HG03025 (cell line): ENCODE measurements around the gene ZBTB37.
A peak's percentile ranks its signal among the peaks of the same experiment; 100 is the strongest.
"Not testable (repeated sequence)": the region's sequence is repeated elsewhere in the genome, so short reads cannot be mapped to it uniquely, and the experiment has no call there.

Source experiments
- ATAC-seq: cut with Tn5 transposase; IDR thresholded peaks from one replicate; pipeline ENCODE4 v1.9.1; 2021; ENCODE audit warnings: mild to moderate bottlenecking, moderate library complexity; ENCODE audit not compliant: unreplicated experiment, low FRiP score

The ZBTB37 gene, protein sequence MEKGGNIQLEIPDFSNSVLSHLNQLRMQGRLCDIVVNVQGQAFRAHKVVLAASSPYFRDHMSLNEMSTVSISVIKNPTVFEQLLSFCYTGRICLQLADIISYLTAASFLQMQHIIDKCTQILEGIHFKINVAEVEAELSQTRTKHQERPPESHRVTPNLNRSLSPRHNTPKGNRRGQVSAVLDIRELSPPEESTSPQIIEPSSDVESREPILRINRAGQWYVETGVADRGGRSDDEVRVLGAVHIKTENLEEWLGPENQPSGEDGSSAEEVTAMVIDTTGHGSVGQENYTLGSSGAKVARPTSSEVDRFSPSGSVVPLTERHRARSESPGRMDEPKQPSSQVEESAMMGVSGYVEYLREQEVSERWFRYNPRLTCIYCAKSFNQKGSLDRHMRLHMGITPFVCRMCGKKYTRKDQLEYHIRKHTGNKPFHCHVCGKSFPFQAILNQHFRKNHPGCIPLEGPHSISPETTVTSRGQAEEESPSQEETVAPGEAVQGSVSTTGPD

DNA sequence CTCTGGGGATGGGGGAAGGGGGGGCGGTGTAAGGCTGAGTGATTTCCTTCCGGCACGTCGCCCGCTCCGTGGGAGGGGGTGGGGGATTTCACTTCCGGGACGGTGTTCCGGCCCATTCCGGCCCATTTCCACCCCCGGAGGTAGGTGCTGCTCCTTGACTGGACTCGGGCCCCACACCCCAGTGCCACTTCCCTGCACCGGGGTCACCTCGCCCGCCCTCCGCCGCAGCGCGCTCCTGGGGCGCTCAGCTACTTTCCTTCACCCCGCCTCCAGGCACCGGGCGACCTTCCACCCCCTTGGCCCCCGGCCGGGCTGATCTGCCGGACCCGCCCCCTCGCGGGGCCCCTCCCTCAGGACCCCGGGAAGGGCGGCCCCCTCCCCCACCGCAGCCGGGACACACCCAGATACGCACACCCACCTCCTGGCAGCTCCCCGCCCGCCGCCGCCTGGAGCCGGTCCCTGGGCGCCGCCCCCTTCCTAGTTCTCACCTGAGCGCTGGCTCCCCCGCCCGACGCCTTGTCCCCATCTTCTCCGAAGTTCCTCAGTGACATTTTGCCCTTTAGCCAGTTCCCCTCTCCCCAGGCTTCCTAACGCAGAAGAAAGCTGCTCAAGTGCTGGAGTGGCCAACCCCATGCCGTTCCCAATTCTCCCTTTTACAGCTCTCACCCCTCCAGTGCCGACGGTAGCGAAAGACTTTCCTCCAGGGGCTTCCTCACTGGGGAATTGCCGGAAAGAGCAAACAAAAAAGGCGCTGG lies at the start of gene ZBTB37:
TSS of gene ZBTB37 (plus strand) at position 115 of the 755 bp plus-strand sequence. CDS start 1,846 bp downstream, outside the sequence.
- peak; percentile 50 for ATAC-seq

DNA sequence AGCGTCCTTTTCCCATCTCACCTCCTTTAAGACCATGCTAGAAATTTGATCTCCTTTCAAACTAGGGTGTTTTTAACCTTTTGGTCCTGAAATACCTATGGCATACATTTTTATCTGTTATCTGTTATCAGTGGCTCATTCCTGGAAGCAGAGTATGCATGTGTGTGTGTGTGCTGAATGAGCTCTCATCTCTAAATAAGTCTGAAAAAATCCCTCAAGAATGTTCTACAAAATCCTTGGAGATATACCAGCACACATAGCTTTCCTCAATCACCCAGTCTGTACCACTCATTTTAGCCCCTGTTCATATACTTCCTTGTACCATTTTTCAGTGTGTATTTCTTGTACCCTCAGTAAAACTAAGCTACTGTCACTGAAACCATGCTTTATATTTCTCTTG lies 49.7 kb upstream of the ZBTB37 start:
- no peak for ATAC-seq

DNA sequence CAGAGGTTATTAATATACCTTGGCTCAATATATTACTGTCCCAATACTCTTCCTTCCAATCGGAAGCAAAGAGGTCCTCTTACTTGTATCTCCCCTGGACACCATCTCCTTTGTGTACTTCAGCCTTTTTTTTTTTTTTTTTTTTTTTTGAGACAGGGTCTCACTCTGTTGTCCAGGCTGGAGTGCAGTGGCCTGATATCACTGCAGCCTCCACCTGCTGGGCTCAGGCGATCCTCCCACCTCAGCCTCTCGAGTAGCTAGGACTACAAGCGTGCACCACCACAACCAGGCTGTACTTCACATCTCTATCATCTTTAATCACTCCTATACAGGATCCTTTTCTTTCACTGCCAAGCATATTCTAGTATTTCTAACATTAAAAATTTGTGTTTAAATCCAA lies 46.5 kb upstream of the ZBTB37 start:
- ATAC-seq: no peak

DNA sequence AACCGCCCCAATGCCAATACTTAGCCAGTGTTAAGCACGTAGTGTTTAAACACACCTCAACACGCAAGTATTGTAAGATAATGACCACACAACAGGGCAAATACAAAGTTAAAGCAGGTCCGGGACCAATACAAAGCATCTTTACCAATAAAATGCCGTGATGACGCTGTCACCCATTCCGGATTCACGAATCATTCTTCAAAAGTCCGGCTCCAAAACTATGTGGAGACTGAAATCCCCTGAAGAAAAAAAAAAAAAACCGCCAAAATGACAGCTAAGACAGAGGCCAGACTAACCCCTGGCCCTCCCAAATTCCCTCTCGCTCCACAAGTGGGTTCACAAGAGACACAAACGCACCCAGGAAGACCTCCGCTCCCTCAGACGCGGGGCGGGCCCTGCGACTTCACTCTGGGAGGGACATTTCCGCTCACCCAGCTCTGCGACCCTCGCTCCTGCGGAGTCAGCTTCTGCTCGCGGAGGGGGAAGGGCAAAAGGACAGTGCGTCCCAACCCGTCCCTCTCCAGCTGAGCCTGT lies 44.3 kb upstream of the ZBTB37 start:
- ATAC-seq: peak; percentile 35

DNA sequence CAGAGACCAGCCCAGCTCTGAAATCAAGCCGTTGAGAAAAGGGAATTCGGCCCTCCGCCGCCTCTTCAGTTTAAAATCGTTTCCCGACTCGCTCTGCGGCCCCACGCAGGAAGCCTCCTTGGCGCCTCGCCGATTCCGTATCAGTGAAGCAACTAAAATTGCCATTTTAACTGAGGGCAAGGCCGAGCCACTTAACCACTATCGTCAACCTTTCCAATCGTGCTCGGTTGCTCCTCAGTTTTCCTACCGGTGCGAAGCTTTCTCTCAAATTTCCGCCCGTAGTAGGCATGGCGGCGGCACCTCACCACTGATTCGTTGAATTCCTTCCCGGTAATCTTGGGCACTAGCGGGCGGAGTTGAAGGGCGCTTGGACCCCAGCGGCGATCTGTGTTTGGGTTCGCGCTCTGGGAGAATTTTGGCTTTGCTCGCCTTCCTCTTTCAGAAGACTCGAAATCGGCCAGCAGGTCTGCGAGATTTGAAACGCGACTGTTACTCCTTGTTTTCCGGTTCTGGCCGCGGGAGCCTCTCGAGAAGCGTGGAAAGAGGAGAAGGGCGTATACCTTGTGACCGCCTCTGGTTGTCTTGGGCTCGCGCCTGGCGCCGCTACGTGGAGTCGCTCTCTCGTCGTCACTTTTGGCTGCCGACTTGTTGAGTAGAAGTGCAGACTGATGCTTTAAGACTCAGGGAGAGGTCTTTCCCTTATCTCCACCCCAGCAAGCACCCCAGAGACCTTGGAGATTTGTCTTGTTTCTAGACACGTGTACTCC lies 43.7 kb upstream of the ZBTB37 start, which contains the start of the genes CENPL and DARS2:
TSS of gene CENPL (minus strand) at position 569 of the 767 bp plus-strand sequence. CDS start 13,584 bp downstream, outside the sequence.
TSS of gene DARS2 (plus strand) at position 359 of the 767 bp plus-strand sequence. CDS start 557 bp downstream, outside the sequence.
- ATAC-seq: peak; percentile 83

DNA sequence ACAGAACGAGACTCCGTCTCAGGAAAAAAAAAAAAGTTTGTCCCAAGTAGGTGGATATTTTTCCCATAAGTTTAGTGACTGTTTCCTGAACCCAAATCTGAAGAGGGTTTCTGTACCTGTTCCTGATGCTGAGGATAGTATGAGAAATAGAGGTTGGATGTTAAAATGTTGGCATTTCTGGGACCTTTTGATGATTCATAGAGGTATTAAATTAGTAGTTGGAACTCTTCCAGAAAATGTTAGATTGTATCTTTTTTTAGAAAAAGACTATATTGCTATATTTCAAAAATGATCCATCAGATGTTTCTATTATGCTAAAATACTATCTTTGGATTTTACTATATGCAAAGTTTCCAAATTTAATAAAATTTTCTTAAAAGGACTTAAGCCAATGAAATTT lies 40.6 kb upstream of the ZBTB37 start:
- no peak for ATAC-seq

DNA sequence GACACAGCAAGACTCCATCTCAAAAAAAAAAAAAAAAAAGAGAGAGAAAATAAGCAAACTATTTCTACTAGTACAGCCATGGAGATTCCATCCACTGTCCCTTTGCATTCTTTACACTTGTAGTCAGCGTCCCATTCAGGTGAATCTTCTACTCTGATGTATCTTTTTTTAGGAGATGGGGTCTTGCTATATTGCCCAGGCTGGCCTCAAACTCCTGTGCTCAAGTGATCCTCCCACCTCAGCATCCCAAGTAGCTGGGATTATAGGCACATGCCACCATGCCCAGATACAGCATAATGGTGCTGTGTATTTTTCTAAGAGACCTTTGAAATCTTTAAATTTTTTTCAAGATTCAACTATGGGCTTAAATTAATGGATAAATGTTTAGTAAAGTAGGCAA lies 35.4 kb upstream of the ZBTB37 start:
- no peak for ATAC-seq

DNA sequence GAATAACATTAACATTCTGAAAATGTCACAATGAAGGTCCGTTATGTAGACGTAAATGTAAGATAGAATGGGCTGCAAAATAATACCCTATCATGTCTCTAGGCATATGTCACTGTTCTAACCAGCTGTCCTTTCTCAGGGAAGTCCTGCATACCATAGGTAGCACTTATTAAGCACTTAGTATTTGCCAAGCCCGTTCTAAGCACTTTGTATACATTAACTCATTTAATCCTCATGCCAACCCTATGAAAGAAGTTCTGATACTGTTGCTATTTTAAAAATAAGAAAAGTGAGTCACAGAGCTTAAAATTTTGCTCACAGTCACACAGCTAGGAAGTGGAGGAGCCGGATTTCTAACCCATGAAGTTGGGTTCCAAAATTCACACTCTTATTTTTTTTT lies 16.1 kb upstream of the ZBTB37 start:
- ATAC-seq: no peak

DNA sequence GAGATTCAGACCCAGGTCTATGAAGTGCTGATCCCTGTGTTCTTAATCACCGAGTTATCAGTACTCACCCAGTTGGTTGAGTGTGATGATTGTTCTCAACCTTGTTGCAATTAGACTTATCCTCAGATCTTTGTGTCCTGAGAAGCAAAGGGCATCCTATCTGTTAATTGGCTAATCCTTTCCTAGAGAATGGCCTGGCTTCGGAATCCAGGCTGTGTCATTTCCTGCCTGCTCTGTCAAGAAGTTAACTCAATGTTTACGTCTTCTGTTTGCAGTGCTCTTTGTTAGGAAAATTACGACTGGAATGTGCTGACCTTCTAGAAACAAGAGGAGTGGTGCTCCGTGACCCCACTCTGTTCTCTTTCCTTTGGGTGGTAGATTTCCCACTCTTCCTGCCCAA lies 15.1 kb upstream of the ZBTB37 start:
- ATAC-seq: no peak

DNA sequence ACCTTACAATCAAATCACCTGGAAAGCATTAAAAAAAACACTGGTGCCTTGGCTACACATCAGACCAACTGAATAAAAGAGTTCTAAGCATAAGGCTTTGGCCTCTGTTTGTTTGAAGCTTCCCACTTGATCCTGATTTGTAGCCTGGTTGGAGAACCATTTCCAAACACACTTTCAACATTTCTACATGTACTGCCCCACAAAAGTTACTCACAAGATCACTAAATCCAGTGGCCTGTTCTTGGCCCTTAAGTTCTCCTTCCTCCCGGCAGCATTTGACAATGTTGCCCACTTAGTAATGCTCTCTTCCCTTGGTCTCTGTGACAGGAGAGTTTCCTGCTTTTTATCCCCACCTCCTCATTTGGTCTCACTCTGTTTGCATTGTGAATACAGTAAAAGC lies 12.2 kb upstream of the ZBTB37 start:
- no peak for ATAC-seq

DNA sequence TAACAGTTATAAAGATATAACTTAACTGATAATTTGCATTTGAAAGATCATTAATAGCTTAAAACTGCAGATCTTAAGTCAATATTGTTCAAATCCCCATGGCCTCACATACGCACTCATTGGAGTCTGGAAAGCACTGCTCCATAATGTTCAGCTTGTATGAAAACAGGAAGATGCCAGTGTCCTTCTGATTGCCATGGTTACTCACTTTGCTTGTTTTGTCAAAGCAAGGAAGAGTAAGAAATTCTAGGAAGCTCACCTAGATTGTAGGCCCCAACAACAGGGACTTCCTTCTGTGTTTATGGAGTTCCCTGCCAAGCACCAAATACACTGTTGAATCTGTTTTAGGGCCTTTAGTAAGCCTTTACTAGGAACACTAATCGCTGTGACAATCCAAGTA lies 11.3 kb upstream of the ZBTB37 start:
- no peak for ATAC-seq

DNA sequence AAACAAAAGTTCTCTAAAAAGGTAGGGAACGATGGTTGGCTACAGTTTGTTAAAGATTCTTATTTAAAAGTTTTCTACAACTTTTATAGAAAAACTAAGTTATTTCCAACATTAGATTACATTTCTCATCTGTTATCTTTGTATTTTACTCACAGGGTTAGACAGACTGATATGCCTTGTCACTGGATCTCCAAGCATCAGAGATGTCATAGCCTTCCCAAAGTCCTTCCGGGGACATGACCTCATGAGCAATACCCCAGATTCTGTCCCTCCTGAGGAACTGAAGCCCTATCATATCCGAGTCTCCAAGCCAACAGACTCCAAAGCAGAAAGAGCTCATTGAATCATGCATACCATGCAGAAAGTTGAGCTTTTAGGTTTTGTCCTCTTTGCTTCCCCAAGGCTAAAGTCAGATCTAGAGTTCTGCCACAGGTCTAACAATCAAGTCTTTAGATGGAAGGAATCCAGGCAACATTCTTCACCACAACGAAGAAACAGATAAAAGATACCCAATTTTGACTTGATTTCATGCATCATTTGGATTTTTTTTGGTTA lies 10.7 kb upstream of the ZBTB37 start:
- ATAC-seq: no peak

DNA sequence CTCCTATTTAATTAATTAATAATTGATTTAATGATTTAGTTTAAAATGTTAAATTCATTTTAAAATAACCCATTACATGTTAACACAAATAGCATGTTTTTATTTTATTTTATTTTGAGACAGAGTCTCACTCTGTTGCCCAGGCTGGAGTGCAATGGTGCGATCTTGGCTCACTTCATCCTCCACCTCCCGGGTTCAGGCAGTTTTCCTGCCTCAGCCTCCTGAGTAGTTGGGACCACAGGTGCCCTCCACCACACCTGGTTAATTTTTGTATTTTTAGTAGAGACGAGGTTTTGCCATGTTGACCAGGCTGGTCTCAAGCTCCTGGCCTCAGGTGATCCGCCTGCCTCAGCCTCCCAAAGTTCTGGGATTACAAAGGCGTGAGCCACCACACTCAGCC lies 8.6 kb upstream of the ZBTB37 start:
- ATAC-seq: not testable (repeated sequence)

DNA sequence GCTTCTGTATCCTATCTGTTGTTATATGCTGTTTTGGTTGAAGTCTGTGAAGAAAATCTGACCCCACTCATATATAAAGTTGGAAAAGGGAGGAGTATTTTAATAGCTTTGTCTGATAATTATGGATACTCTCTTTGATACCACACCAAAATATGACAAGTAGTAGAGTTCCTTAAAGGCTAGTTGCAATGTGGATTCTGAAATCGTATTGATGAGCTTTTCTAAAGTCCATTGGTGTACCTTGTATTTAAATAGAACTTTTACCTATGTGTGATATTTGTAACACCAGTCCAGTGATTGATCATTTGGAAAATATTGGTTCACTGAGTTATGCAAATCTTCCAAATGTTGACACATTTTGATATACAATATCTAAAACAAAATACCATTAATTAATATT lies 8.1 kb upstream of the ZBTB37 start:
- ATAC-seq: no peak

DNA sequence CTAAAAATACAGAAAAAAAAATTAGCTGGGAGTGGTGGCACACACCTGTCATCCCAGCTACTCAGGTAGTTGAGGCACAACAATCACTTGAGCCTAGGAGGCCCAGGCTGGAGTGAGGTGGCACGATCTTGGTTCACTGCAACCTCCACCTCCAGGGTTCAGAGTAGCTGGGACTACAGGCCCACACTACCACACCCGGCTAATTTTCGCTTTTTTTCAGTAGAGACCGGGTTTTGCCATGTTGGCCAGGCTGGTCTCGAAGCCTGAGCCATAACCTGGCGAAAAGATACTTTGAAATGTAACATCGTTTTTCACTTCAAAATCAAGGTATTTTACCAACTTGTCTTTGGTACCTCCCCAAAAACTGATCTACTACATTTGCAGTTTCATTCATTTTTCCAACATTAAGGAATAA lies 6.4 kb upstream of the ZBTB37 start:
- ATAC-seq: no peak

DNA sequence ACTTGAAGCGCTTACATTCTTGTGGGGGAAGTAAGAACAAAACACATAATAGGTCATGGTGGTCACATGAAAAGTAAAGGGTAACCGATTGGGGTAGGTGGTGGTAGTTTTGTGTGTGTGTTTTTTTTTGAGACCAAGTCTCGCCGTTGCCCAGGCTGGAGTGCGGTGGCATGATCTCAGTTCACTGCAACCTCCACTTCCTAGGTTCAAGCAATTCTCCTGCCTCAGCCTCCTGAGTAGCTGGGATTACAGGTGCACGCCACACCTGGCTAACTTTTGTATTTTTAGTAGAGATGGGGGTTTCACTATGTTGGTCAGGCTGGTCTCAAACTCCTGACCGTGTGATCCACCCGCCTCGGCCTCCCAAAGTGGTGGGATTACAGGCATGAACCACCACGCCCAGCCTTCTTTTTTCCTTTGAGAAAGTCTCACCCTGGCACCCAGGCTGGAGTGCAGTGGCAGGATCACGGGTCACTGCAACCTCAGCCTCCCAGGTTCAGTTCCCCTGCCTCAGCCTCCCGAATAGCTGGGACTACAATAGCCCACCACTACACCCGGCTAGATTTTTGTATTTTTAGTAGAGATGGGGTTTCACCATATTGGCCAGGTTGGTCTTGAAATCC lies 5.9 kb upstream of the ZBTB37 start:
- ATAC-seq: not testable (repeated sequence)

DNA sequence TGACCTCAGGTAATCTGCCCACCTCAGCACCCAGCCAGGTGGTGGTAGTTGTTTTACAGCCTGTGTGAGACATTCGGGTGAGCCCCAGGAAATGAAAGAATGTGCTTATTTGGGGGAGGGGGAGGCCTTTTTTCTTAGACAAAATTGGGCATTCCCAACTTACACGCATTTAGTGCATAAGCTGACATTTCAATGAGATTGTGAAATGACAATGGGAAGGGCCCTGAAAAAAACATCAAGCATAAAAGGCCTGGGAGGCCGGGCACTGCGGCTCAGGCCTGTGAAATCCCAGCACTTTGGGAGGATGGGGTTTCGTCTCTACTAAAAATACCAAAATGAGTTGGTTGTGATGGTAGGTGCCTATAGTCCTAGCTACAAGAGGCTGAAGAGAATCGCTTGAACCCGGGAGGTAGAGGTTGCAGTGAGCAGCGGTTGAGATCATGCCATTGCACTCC lies 5.4 kb upstream of the ZBTB37 start:
- ATAC-seq: no peak

DNA sequence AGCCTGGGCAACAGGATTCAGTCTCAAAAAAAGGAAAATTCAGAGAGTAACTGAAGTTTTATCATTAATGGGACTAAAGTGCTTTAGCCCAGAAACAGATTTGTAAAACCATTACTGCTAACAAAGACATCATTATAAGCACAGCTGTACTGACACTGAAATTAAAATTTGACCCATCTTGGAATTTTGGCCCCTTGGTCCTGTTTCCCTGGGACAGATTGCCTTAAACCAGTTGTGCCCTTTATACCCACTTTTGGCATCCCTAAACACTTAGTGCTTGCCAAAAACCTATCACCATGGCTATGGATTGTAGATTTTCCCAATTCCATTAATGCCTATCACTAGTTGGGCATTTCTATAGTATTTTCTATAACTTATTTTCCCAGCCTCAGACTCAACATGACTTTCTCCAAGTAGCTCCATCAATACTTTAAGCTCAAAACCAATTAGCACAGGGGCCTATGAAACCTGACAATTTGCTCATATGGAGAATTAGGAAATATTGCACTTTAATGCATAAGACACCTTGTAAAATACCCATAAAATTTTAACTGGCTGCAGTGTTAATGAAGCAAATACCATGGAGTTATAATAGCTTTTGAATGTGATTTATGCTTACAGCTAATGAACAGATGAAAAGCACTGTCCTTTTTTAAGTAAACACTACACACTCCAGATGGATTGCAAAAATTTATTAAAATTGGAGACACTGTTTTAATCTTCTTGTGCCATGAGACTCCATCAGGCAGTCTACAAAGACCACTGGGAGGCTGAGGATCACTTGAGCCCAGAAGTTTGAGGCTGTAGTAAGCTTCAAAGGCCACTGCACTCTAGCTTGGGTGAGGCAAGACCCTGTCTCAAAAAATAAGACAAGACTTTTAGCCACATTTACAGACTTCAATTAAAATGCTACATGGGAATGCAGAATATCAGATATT lies 4.7 kb upstream of the ZBTB37 start:
- no peak for ATAC-seq
